ENCODE results near the gene RNF144A. TPM values are rescaled to one million over a fixed set of nuclear protein-coding genes. Genes with fewer than 3 reads are reported as not detected.

RNF144A gene
- total and polyA plus RNA-seq, 2 donors (not counting 3 experiments of a cell fraction or from before 2014, with no cell fraction given) = 9.7 to 28.8 TPM

GRCh38 chr2:6947929-6948676 is 30.9 kb downstream of the RNF144A start:
- BruUV-seq (replicated peaks) = no TSS peak
- ChIA-PET POLR2A (interaction anchor here (0.7 kb wide), 1 partner anchor 292 kb away, joined by 3 read pairs; no protein-coding TSS in a partner anchor), CTCF (interaction anchor here (0.7 to 0.9 kb wide), 3 partner anchors 8 to 26 kb away, joined by 3 read pairs; no protein-coding TSS in a partner anchor)
- FAIRE-seq (no peak), DNase-seq (ENCODE audit: low read depth, low spot score) (no peak)
- Histone ChIP-seq H4K20me1 (replicated peaks; ENCODE audit: control insufficient read depth, extremely low read depth, insufficient read depth, low read length) (no peaks in the 10 kb centered on the region), H3K36me3 (ENCODE audit: control insufficient read depth in 2 of 2, extremely low read depth in 1 of 2, insufficient read depth in 2 of 2, low read length in 2 of 2) (no peaks in the 10 kb centered on the region), H3K4me3 (replicated peaks in 1 of 3; ENCODE audit: insufficient read depth in 1 of 3, low read depth in 1 of 3, low read length in 3 of 3) (no peak overlapping the region), H3K9me3 (replicated peaks; ENCODE audit: control insufficient read depth, insufficient read depth, low read length) (no peaks in the 10 kb centered on the region), H3K9me1 (replicated peaks; ENCODE audit: control insufficient read depth, extremely low read depth, insufficient read depth, low read length) (no peaks in the 10 kb centered on the region), H3K4me2 (ENCODE audit: insufficient read depth, low read length) (no peak overlapping the region), H3K27me3 (ENCODE audit: control insufficient read depth in 2 of 2, insufficient read depth in 2 of 2, low read length in 2 of 2) (no peaks in the 10 kb centered on the region), H3K79me2 (ENCODE audit: control insufficient read depth, insufficient read depth, low read length) (no peaks in the 10 kb centered on the region), H3K27ac (ENCODE audit: insufficient read depth, low read depth, low read length) (no peak overlapping the region), H3K4me1 (ENCODE audit: control insufficient read depth, extremely low read depth, insufficient read depth, low read length) (peaks cover 9% of the 10 kb centered on the region), H3K9ac (replicated peaks; ENCODE audit: extremely low read depth, insufficient read depth, low read length) (no peak overlapping the region), H2AFZ (ENCODE audit: low read depth, low read length) (no peak overlapping the region)
- dilution Hi-C loops (cut with MboI; ENCODE audit: extremely low pct_ligation_motif_present, low sequenced_read_pairs) = no loop called here
- TF ChIP-seq POLR2AphosphoS5 (IDR thresholded peaks at IDR 0.05; ENCODE audit: insufficient read depth, low read depth, low read length) = no peak
- no peak for TF ChIP-seq CTCF (IDR thresholded peaks at IDR 0.05; ENCODE audit: extremely low read depth in 1 of 2, insufficient read depth in 1 of 2, low read depth in 1 of 2, low read length in 2 of 2)
- TF ChIP-seq JUN (IDR thresholded peaks at IDR 0.05; ENCODE audit: borderline replicate concordance, insufficient read depth, insufficient read length, low read depth) = no peak
- no peak for TF ChIP-seq FOS (IDR thresholded peaks at IDR 0.05; ENCODE audit: borderline replicate concordance, insufficient read depth, low read length)
- TF ChIP-seq MYC (IDR thresholded peaks at IDR 0.05; ENCODE audit: low read depth, low read length) = no peak
- no peak for TF ChIP-seq EZH2 (IDR thresholded peaks at IDR 0.05; ENCODE audit: borderline replicate concordance, low read depth, low read length, severe bottlenecking)
- TF ChIP-seq POLR2A (IDR thresholded peaks at IDR 0.05; ENCODE audit: low read depth, low read length) = no peak
- no peak for TF ChIP-seq MAX (IDR thresholded peaks at IDR 0.05; ENCODE audit: insufficient read depth, insufficient read length)
- TF ChIP-seq GATA2 (IDR thresholded peaks at IDR 0.05; ENCODE audit: insufficient read depth, insufficient read length, low read depth, low read length) = no peak
- intact Hi-C loops (cut with micrococcal nuclease) = loop anchor here (2.0 kb wide), 1 partner anchor 19 kb away; no protein-coding TSS in a partner anchor

Data from endothelial cell of umbilical vein (primary cell).